H1 (cell line): ENCODE results near the gene OR6K2. TPM values are rescaled to one million over a fixed set of nuclear protein-coding genes. Genes with fewer than 3 reads are reported as not detected.

Source experiments
- CHD7 ChIP-seq: fragments of 300-600 bp; sonication (generic); IDR thresholded peaks from 2 replicates; pipeline ENCODE4 v1.7.1; 2012; ENCODE audit warnings: low read length, moderate library complexity, mild to moderate bottlenecking, inconsistent platforms; ENCODE audit not compliant: insufficient replicate concordance
- polyA plus RNA-seq, 7 experiments: library from polyadenylated mRNA; depleted of rRNA in 3 of 7; stranded (reverse) in 5 of 7; unstranded in 2 of 7; fragments of >200 nt in 5 of 7; fragments of 200-250 nt in 2 of 7; gene quantifications; 1 replicate in 5 of 7; 2 replicates in 1 of 7; 4 replicates in 1 of 7; pipeline versions ENCODE4 v1.2.1 to v1.2.3, GENCODE V29; 2011 to 2013; ENCODE audit warnings: missing spikeins in 2 of 7, mixed read lengths in 2 of 7
- total RNA-seq: library from RNA; stranded (reverse); fragmentation: NEBNext Ultra II Directional; extraction: Animal tissue kit (Norgen Biotek cat#: 25700); gene quantifications from 2 replicates; pipeline ENCODE4 v1.2.1, GENCODE V29; 2021

The OR6K2 gene
- total and polyA plus RNA-seq, 2 of the 8 experiments (the other 6 are each of a cell fraction or from before 2014, with no cell fraction given): not detected

DNA sequence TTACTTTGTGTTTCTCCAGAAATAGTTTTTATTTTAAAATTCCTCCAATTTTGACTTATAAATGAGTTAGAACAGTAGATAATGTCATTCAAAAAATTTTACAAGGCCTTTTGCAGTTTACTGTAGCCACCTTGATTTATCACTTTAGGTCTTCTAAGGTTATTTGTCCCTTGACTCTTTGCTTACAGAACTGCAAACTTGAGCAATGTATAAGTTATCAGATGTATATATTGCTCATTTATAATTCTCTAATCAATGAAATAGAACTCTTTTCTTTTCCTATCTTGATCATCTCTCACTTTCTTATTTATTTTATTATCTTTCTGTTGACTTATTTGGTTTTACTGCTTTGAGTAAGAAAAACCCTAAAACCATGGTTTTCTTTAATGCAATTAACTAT is 8.1 kb downstream of the OR6K2 start (continued):
- TF ChIP-seq CHD7: no peak
